ENCODE measurements around the gene VPS52.
A peak's percentile ranks its signal among the peaks of the same experiment; 100 is the strongest.

Gene VPS52

DNA sequence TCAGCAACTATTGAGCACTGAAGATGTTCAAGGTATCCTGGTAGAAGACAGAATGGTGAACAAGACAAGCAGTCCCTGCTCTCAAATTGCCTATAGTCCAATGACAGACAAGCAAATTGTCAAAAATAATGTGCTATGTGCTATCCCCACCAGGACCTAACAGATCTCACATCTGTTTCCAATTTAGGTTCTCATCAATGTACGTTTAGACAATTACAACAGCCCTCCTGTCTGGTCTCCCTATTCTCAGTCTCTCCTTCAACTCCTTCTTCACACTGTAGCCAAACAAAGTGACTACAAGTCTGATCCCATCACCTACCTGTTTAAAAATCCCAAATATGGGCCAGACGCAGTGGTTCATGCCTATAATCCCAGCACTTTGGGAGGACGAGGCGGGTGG is 34.7 kb upstream of the VPS52 start:
- H3K27ac ChIP-seq, result no peak overlapping the region
- no peak for DNase-seq (ENCODE audit: low read depth, low spot score)

DNA sequence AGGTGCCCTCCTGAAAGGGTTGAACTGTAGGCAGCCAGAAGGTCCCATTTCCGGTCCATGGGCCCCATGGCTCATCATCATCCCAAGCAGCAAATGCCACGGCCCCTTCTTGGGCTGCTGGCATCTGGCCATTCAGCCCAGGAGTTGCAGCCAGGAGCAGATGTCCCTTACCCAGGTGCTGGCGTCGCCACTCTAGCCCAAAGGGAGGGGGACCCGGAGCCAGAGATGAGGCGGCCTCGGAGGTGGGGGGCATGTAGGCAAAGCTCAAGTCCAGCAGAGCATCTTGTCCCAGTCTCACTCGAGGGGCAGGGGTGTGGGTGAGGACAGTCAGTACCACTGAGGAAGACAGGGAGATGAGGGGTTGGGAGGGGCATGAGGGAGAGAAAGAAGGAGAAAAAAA is 33.4 kb upstream of the VPS52 start:
- no peak overlapping the region for H3K27ac ChIP-seq
- no peak for DNase-seq (ENCODE audit: low read depth, low spot score)

DNA sequence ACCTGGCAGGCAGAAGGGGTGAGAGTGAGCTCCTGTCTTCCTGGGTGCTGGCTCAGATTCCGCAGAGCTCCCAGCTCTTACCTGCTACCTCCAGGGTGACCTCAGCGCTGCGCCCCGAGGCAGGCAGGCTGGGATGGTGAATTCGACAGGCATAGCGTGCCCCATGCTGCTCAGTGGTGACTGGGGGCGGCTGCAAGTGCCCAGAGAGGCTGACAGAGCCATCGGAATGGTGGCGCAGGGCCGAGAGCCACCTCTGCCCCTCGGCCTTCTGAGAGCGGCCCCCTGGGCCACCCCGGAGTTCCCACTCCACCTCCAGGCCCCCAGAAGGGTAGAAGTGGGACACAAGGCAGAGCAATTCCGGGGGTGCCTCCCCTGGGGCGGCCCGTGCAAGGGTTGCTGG is 32.5 kb upstream of the VPS52 start:
- DNase-seq (ENCODE audit: low read depth, low spot score), result no peak

DNA sequence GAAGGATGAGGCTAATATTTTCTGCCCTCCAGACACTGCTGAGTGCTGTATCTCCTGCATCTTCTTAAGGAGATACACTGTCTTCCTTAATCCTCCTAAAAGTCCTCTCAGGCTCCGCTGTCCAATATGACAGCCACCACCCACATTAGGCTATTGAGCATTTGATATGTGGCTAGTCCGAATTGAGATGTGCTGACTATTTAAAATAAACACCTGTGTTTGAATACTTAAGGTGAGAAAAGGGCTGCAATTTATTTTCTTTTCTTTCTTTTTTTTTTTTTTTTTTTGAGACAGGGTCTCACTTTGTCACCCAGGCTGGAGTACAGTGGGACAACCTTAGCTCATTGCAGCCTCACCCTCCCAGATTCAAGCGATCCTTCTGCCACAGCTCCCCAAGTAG is 30.2 kb upstream of the VPS52 start:
- no peak overlapping the region for H3K27ac ChIP-seq
- DNase-seq (ENCODE audit: low read depth, low spot score), result no peak

More for the DNA sequence above, 32.5 kb upstream of the VPS52 start:
- H3K27ac ChIP-seq, result no peak overlapping the region

DNA sequence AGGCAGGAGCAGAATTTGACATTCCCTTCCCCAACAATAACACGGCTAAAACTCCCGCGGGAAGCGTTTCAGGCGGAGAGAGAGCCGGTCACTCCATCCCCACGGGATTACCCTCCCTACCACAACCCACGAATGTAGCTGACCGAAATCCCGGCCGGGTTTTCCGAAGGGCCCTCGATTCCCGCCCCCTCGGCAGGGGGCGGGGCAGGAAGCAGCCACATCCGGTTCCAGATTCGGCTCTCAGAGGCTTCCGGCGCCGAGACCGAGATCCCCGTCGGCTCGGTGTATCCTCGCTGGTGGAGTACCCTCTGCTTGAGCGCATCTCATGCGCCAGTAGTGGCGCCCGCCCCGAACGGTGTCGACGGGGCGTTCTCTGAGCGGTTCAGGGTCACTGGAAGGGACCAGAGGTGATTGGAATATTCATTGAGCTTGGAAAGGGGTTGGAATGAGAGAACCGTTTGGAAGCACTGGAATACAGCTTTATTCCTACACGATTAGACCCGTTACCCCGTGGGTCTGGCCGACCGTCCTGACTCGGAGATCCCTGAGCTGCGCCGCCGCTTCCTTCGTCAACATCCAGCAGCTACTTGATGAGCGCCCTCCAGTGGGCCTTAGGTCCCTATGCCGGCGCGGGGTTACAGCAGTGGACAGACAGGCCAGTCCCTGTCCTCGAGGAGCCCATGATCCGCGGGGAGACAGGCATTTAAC is 27.7 kb upstream of the VPS52 start:
- no peak for DNase-seq (ENCODE audit: low read depth, low spot score)
- peak overlapping the region; percentile 96 for H3K27ac ChIP-seq

DNA sequence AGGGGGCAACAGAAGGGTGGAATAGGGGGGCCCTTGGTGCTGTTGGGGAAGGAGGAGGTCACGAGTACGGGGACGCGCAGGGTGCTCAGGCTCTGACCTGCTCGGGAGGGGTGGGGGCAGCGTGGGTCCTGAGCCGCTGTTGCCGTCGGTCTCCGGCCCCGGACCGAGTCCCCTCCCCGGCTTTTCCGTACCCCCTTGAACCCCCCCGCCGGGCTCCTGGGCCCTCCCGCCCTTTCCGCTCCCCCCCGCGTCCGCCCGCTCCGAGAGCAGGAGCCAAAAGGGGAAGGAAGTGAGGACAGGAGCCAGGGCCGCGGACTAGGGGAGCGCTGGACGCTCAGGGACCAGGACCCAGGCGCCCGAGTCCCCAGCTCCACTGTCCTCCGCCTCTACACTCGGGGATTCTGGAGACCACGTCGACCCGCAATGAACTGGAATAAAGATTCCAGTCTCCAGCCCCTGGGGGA is 27.1 kb upstream of the VPS52 start, which contains the start of gene RGL2:
RGL2 (minus strand) TSS at position 170 of the 464 bp plus-strand sequence. CDS start 332 bp downstream, outside the sequence.
- peak within 1 kb of the TSS; percentile 96 for H3K27ac ChIP-seq
- no peak for DNase-seq (ENCODE audit: low read depth, low spot score)

DNA sequence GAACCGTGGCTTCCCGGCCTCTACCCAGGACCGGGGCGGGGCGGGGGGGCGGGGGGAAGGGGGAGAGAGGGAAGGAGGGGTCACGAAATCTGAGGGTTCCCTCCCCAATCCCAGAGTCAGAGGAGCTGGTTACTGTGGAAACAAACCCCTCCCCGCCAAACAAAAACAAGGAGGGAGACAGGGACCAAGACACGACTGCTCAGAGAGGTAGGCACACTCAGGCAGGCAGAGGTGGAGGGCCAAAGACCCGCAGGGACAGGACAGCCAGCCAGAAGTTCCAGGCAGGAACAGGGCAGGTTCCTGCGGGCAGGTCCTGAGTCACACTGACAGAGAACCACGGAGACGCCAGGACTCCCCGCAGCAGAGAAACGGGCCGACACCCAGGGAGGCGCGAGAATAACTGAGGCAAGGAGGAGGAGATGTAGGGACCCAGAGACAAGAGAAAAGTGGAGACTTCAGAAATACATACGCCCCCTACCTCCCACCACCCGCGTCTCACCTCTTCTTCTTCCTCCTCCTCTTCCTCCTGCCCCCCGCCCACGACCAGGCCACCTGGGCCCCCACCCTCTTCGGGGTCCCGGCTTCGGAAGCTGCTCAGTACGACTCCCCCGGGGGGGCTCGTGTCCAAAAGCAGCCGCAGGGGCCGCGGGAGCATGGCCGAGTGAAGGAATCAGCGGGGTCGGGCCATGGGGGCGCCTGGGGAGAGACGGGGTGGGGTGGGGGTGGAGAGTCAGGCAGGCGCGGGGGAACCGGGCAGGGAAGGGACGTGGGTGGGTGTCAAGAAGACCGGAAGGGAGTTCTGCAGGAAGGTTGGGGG is 26.5 kb upstream of the VPS52 start:
- H3K27ac ChIP-seq, result peak overlapping the region; percentile 96
- peak; percentile 76 for DNase-seq (ENCODE audit: low read depth, low spot score)

DNA sequence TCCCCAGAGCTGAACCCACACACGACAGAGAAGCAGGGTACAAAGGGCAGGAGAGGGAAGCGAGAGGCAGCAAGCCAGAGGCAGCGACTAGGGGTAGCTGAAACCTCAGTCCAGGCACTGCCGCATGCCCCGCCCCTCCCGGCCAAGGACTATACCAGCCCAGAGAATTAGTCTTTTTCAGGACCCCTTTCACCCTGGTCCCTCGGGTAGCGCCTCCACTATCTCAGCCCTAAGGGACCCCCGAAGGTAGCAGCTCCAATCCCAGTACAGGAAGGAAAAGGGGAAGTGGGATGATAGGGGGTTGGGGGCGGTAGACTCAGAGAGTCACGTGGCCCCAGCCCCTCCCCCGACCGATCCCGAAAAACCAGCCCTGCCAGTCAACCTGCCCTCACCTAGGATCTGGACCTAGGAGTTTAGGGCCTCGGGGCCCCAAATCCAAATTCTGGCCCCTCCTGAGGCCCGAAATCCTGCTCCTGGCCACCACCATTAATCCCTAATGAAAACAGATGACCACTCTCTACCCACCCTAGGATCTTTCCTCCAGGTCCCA is 25.8 kb upstream of the VPS52 start:
- no peak for DNase-seq (ENCODE audit: low read depth, low spot score)
- H3K27ac ChIP-seq, result peak overlapping the region; percentile 96

DNA sequence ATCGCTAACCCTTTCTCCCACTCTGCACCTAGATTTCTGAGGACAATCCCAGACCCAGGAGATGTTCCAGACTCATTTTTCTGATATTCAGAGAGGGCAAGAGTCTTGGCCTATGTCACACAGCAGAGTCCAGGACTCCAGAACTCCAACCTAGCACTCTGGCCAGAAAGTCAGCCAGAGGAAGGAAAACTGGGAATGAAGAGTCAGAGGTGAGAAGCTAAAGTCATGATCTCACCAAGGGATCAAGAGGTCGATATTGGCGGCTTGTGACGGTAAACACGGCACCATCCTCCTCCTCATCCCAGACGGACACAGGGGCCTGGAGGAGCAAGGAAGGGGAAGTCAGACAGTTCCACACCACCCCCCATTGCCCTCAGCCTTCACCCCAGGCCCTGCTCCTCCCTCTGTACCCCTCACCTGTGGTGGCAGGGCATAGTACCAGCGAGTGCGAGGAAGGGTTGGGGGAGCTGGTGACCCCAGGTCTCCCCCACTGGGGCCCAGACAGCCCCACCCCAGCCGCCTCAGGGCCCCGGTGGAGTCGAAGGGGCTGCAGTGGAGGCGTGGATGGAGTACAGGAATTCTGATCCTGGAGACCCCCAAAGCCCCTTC is 25.2 kb upstream of the VPS52 start:
- peak overlapping the region; percentile 96 for H3K27ac ChIP-seq
- DNase-seq (ENCODE audit: low read depth, low spot score), result no peak

DNA sequence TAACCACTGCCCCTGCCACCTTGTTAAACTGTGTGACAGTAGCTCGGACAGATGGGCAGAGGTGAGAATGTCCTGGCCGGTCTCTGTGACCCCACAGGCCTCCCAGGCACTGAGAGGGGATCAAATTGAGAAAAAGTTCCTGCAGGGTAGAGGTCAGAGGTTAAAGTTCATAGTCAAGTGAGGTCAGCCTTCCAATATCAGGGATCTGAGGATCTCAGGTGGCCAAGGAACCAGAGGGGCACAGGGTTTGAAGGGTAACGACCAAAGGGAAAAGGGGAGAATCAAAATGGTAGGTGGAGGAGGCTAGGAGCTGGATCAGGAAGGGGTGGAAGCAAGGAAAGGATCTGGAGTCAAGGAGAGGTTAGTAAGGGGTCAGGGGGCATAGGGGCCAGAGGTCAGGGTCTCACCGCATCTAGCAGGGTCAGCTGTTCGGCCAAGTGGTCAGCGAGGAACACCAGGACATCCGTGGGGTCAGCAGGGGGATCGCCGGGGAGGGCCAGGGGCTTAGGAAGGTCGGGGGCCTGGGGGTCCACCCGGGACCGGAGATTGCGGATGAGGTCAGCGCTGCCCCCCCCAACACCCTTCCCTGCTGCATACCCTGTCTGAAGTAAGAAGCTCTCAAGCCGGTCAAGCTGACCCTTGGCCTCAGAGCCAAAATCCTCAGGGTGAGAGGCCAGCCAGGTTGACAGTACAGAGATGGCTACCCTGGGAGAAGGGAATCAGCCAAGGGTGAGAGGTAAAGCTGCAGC is 24.1 kb upstream of the VPS52 start:
- no peak overlapping the region for H3K27ac ChIP-seq
- DNase-seq (ENCODE audit: low read depth, low spot score), result no peak

DNA sequence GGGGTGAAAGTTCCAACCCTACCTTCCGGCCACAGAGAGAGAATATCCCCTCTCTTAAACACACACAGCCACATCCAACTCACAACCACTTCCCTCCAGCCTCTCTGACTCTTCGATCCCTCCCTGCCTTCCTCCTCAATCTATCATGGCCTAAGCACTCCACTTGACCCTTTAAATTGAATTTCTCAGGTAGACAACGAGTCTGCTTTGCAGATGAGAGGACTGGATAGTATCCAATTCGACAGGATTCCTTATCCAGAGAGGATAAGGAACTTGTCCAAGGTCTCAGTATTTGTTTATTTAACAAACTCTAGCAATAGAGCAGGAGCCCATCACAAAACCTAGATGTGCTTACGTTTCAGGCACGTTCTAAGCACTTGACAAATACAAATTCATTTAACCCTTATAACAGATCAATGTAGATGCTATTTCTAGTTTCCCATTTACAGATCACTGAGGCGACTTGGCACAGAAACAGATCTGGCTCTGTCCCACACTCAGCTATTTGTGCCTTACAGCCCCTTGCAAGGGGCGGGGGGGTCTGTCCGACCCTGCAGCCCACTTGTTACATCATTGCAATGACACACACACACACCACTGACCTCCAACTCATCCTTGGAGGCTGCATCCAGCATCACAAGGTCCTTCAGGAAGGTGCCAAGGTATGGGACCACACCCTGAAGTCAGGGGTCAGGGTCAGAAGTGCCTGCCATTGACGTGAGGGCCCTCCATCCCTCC is 22.6 kb upstream of the VPS52 start:
- no peak for DNase-seq (ENCODE audit: low read depth, low spot score)
- H3K27ac ChIP-seq, result no peak overlapping the region

DNA sequence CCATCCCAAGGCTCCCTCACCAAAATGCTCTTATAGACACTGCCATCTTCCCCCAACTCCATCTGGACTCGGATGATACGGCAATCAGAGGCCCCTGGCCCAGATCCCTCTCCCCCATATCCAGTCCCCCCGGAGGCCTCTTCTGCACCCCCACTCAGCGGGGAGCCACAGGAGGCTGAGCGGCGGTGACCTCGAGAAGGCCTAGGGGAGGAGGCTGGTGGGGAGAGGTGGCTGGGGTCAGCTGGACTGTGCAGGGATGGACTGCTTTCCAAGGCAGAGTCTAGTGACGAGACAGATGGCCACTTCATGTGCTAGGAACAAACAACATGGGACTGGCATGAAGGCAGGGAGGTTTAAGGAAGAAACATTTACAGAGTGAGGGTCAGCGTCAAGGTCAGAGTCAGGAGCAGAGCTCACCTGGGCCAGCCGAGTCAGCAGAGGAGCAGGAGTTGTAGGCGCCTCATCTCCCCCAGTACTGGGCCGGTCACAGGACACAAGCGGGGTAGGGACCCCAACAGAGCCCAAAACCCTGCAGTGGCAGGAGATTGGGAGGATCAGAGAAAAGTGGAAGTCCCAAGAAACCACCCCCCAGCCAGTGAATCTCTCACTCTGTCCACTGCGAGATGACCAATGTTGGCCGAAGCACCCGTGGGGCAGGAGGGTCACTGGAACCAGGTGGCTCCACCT is 21.5 kb upstream of the VPS52 start:
- no peak overlapping the region for H3K27ac ChIP-seq
- DNase-seq (ENCODE audit: low read depth, low spot score), result no peak

DNA sequence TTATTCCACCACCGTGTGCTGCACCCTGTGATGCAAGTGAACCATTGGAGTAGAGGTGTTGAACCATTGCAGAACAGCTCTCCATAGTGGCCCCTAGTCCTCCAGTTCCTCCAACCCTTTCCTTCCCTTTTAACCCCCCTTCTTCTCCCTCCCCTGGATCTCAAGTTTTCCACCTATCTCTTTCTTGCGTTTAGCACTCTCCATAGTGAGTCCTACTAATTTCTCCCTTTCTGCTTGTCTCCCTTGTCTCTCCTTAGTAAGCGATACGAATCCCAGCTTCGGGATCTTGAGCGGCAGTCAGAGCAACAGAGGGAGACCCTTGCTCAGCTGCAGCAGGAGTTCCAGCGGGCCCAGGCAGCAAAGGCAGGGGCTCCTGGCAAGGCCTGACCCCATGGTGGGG is 18.8 kb upstream of the VPS52 start:
- no peak for DNase-seq (ENCODE audit: low read depth, low spot score)
- H3K27ac ChIP-seq, result no peak overlapping the region

DNA sequence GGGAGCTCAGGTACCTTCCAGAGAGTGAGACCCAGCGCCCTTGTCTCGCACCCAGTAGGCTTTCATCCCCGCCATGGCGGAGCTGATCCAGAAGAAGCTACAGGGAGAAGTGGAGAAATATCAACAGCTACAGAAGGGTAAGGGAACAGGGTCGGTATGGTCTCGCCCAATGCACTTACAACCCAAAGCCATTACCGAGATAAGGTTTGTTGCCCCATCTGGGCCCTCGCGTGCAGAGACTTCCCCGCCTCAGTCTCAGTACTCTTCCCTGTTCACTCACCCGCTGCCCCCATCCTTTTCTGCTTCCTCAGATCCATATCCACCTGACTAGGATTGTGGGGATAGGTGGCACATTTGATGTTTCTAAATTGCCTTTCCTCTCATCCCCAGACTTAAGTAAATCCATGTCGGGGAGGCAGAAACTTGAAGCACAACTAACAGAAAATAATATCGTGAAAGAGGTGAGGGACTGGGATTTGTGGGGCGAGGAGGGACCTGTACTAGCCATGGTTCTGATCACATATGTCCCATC is 18.2 kb upstream of the VPS52 start:
- DNase-seq (ENCODE audit: low read depth, low spot score), result no peak

DNA sequence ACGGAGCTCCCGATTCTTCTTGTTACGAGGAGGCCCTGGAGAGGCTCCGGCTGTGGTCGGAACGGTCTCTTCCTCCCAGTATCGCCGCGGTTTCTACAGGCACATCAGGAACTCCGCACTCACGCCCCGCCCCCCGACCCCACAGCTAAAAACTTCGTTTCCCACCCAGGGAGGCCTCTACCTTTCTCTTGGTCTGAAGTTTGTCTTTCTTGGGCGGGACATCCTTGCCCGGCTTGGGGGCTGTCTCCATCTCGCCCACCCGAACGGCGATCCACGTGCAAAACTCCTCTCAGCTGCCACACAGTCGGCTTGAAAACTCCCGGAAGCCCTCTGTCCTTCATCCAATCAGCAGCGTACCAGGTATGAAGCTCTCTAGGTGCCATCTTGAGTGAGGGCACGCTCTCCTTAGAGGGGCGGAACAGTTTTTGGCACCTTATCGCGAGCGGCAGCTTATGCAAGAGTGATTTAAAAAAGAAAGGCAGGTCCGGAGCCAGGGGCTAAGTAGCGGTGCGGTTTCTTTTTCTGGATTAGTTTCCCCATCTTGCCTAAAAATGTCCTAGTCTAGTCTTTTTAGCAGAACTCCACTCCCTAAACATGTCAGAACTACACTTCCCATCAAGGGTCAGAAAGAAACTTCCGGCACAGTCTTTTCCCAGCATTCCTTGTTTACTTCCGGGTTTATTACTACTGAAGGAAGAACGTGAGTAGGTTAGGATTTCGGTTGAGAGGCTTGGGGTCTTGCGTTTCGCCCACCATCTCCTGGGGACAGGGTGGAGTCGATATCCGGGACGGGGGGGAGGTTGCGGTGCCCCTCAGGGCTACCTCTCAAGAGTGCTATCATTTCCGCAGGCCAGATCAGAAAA is 17.5 kb upstream of the VPS52 start, which contains the start of the genes PFDN6 and WDR46:
PFDN6 (plus strand) TSS at position 681 of the 863 bp plus-strand sequence. CDS start 256 bp downstream, outside the sequence.
WDR46 (minus strand) TSS at position 319 of the 863 bp plus-strand sequence; CDS start at position 250, 69 bp downstream.
- peak; percentile 57 for DNase-seq (ENCODE audit: low read depth, low spot score)
- peak within 1 kb of the TSS; percentile 56 for H3K27ac ChIP-seq

More for the DNA sequence above, 18.2 kb upstream of the VPS52 start:
- peak overlapping the region; percentile 56 for H3K27ac ChIP-seq

DNA sequence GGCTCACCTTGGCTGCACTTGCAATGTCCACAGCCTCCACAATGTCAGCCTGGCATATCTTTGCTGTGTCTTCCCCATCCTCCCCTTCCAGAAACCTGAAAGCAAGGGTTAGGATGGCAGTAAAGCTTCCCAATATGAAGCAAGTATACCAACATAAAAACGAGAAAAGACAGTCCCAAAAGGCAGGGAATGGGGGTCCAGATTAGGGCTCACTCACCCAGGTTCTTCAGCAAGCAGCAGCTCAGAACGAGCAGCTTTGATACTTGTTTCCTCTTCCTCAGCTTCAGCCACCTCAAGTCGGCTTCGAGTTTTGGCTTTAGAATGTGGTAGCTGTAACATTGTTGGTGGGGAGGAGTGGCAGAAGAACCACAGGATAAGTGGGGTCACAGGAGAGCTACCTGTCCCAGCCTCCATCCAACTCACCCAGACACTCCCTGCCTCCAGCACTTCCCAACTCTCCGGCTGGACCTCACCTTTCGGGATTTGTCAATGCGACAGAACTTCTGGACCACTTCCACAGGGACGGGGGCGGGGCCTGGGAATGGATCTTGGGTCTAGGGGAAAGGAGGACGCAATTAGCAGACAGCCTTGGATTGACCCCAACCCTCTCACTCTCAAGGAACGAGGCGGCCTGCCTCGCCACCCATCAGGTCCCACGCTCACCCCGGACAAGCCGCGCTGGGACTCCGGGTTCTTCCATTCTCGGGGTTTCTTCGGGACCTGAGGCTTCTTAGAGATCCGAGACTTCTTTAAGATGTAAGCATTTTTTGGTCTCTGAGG is 16.7 kb upstream of the VPS52 start:
- DNase-seq (ENCODE audit: low read depth, low spot score), result no peak
- H3K27ac ChIP-seq, result peak overlapping the region; percentile 56

Data from epithelial cell of prostate (primary cell).